DMS114 treated with DMSO at 0.1 percent for 48 hours (cell line): ENCODE results near the gene PCDHGA5.
"Not testable (repeated sequence)": the region's sequence is repeated elsewhere in the genome, so short reads cannot be mapped to it uniquely, and the experiment has no call there.

Experiments used
- DNase-seq: peaks from one replicate; lab custom pipeline; 2025; ENCODE audit not compliant: unreplicated experiment; lab: John Stamatoyannopoulos, UW

PCDHGA5 gene

DNA sequence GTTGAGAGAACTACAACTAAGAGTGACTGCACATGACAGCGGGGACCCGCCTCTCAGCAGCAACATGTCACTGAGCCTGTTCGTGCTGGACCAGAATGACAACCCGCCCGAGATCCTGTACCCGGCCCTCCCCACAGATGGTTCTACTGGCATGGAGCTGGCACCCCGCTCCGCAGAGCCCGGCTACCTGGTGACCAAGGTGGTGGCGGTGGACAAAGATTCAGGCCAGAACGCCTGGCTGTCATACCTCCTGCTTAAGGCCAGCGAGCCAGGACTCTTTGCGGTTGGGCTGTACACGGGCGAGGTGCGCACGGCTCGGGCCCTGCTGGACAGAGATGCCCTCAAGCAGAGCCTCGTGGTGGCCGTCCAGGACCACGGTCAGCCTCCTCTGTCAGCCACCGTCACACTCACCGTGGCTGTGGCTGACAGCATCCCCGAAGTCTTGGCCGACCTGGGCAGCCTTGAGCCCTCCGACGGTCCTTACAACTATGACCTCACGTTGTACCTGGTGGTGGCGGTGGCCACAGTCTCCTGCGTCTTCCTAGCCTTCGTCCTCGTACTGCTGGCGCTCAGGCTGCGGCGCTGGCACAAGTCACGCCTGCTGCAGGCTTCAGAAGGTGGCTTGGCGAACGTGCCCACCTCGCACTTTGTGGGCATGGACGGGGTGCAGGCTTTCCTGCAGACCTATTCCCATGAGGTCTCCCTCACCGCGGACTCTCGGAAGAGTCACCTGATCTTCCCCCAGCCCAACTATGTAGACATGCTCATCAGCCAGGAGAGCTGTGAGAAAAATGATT, 20.7 kb downstream of the PCDHGA5 start:
- DNase-seq = no peak

DNA sequence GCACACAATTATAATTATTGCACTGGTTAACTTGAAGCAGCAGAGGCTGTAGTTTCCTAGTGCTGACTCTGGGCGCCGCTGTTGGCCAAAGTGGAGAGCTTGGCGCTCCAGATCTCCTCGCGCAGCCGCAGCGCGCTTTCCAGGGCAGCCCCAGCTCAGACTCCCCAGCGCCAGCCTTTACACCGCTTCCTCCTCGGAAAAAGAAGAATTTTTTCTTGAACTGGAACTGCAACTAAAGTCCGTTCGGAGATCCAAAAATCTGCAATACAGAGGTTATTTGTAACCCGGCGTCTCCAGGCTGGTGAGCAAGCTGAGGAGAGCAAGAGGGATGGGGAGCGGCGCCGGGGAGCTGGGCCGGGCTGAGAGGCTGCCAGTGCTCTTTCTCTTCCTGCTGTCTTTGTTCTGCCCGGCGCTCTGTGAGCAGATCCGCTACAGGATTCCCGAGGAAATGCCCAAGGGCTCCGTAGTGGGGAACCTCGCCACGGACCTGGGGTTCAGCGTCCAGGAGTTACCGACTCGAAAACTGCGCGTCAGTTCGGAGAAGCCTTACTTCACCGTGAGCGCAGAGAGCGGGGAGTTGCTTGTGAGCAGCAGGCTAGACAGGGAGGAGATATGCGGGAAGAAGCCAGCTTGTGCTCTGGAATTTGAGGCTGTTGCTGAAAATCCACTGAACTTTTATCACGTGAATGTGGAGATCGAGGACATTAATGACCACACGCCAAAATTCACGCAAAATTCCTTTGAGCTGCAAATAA, 23.8 kb downstream of the PCDHGA5 start, which contains the start of gene PCDHGB4:
TSS of gene PCDHGB4 (plus strand) at position 142 of the 755 bp plus-strand sequence. CDS start at position 329, 187 bp downstream.
- not testable (repeated sequence) for DNase-seq

DNA sequence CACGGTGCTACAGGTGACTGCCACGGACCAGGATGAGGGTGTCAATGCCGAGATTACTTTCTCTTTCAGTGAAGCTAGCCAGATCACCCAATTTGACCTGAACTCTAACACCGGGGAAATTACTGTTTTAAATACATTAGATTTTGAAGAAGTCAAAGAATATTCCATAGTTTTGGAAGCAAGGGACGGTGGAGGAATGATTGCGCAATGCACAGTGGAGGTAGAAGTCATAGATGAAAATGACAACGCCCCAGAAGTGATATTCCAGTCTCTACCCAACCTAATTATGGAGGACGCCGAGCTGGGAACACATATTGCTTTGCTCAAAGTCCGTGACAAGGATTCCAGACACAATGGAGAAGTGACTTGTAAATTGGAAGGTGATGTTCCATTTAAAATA, 24.7 kb downstream of the PCDHGA5 start:
- DNase-seq = no peak

DNA sequence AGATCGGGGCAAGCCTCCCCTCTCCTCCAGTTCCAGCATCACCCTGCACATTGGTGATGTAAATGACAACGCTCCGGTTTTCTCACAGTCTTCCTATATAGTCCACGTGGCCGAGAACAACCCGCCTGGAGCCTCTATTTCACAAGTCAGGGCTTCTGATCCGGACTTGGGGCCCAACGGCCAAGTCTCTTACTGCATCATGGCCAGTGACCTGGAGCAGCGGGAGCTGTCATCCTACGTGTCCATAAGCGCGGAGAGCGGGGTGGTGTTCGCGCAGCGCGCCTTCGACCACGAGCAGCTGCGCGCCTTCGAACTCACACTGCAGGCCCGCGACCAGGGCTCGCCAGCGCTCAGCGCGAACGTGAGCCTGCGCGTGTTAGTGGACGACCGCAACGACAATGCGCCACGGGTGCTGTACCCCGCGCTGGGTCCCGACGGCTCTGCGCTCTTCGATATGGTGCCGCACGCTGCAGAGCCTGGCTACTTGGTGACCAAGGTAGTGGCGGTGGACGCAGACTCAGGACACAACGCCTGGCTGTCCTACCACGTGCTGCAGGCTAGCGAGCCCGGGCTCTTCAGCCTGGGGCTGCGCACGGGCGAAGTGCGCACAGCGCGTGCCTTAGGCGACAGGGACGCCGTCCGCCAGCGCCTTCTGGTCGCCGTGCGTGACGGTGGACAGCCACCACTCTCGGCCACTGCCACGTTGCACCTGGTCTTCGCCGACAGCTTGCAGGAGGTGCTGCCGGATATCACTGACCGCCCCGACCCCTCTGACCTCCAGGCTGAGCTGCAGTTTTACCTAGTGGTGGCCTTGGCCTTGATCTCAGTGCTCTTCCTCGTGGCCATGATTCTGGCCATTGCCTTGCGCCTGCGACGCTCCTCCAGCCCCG, 25.4 kb downstream of the PCDHGA5 start:
- no peak for DNase-seq

DNA sequence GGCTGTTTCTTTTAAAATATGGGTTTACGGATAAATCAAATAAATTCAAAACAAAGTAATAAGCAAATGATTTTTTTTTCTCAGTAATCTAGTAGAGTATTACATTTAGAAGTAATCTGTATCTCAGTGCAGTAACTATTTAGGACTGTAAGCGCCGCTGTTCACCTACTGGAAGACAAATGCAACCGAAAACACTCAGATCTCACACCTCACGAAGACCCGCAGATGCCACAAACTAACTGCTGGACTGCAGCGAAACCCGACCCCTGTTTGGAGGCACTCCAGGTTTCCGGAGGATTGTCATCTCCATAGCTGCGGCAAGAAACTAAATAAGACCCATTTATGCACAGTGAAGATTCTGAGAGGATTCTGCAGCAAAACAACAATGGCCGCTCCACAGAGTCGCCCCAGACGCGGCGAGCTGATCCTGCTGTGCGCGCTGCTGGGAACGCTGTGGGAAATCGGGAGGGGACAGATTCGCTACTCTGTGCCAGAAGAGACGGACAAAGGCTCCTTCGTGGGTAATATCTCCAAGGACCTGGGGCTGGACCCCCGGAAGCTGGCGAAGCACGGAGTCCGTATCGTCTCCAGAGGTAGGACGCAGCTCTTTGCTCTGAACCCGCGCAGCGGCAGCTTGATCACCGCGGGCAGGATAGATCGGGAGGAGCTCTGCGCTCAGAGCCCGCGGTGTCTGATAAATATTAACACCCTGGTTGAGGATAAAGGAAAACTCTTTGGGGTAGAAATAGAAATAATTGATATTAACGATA, 28.7 kb downstream of the PCDHGA5 start, which contains the start of gene PCDHGA8:
TSS of gene PCDHGA8 (plus strand) at position 205 of the 770 bp plus-strand sequence. CDS start at position 386, 181 bp downstream.
- no peak for DNase-seq

DNA sequence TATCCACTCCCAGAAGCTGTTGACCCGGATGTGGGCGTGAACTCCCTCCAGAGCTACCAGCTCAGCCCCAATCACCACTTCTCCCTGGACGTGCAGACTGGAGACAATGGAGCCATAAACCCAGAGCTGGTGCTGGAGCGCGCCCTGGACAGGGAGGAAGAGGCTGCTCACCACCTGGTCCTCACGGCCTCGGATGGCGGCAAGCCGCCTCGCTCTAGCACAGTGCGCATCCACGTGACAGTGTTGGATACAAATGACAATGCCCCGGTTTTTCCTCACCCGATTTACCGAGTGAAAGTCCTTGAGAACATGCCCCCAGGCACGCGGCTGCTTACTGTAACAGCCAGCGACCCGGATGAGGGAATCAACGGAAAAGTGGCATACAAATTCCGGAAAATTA, 29.3 kb downstream of the PCDHGA5 start:
- DNase-seq = no peak

DNA sequence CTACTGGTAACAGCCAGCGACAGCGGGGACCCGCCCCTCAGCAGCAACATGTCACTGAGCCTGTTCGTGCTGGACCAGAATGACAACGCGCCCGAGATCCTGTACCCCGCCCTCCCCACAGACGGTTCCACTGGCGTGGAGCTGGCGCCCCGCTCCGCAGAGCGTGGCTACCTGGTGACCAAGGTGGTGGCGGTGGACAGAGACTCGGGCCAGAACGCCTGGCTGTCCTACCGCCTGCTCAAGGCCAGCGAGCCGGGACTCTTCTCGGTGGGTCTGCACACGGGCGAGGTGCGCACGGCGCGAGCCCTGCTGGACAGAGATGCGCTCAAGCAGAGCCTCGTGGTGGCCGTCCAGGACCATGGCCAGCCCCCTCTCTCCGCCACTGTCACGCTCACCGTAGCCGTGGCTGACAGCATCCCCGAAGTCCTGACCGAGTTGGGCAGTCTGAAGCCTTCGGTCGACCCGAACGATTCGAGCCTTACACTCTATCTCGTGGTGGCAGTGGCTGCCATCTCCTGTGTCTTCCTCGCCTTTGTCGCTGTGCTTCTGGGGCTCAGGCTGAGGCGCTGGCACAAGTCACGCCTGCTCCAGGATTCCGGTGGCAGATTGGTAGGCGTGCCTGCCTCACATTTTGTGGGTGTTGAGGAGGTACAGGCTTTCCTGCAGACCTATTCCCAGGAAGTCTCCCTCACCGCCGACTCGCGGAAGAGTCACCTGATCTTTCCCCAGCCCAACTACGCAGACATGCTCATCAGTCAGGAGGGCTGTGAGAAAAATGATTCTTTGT, 30.6 kb downstream of the PCDHGA5 start:
- not testable (repeated sequence) for DNase-seq

DNA sequence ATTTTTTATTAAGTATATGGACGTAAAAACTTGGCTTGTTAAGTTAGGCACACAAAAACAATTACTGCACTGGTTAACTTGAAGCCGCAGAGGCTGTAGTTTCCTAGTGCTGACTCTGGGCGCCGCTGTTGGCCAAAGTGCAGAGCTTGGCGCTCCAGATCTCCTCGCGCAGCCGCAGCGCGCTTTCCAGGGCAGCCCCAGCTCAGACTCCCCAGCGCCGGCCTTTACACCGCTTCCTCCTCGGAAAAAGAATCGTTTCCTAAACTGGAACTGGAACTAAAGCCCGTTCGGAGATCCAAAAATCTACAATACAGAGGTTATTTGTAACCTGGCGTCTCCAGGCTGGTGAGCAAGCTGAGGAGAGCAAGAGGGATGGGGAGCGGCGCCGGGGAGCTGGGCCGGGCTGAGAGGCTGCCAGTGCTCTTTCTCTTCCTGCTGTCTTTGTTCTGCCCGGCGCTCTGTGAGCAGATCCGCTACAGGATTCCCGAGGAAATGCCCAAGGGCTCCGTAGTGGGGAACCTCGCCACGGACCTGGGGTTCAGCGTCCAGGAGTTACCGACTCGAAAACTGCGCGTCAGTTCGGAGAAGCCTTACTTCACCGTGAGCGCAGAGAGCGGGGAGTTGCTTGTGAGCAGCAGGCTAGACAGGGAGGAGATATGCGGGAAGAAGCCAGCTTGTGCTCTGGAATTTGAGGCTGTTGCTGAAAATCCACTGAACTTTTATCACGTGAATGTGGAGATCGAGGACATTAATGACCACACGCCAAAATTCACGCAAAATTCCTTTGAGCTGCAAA, 34.0 kb downstream of the PCDHGA5 start, which contains the start of gene PCDHGB5:
TSS of gene PCDHGB5 (plus strand) at position 192 of the 796 bp plus-strand sequence. CDS start at position 373, 181 bp downstream.
- DNase-seq = not testable (repeated sequence)

DNA sequence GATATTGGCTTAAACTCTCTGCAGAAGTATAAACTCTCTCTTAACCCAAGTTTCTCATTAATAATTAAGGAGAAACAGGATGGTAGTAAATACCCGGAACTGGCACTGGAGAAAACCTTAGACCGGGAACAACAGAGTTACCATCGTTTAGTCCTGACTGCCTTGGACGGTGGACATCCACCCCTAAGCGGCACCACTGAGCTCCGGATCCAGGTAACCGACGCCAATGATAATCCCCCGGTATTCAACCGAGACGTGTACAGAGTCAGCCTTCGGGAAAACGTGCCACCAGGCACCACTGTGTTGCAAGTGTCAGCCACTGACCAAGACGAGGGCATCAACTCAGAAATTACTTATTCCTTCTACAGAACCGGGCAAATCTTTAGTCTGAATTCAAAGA, 34.6 kb downstream of the PCDHGA5 start:
- no peak for DNase-seq

DNA sequence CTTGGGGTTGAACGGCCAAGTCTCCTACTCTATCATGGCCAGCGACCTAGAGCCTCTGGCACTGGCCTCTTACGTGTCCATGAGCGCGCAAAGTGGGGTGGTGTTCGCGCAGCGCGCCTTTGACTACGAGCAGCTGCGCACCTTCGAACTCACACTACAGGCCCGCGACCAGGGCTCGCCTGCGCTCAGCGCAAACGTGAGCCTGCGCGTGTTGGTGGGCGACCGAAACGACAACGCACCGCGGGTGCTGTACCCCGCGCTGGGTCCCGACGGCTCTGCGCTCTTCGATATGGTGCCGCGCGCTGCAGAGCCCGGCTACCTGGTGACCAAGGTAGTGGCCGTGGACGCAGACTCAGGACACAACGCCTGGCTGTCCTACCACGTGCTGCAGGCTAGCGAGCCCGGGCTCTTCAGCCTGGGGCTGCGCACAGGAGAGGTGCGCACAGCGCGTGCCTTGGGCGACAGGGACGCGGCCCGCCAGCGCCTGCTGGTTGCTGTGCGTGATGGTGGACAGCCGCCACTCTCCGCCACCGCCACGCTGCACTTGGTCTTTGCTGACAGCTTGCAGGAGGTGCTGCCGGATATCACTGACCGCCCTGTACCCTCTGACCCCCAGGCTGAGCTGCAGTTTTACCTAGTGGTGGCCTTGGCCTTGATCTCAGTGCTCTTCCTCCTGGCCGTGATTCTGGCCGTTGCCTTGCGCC, 35.7 kb downstream of the PCDHGA5 start:
- no peak for DNase-seq

DNA sequence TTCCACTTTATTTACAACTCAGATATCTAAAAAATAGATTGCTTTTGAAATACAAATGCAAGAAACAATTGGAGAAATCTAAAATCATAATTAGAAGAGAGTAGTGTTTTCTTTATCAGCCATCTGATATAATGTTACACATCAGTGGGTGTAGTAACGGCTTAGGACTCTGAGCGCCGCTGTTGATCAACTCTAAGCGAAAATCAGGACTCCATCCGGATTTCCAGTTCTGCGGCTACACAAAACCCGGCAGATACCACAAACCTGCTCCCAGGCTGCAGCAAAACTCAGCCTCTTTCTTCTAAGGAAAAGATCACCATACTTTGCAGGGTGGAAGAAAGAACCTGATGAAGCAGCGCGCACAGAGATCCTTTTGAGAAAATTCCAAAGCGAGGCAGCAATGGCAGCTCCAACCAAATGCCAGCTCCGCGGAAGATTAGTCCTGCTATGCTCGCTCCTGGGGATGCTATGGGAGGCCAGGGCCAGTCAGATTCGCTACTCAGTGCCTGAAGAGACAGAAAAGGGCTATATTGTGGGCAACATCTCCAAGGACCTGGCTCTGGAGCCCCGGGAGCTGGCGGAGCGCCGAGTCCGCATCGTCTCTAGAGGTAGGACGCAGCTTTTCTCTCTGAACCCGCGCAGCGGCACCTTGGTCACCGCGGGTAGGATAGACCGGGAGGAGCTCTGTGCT, 38.7 kb downstream of the PCDHGA5 start, which contains the start of gene PCDHGA9:
TSS of gene PCDHGA9 (plus strand) at position 226 of the 691 bp plus-strand sequence. CDS start at position 401, 175 bp downstream.
- DNase-seq = no peak

DNA sequence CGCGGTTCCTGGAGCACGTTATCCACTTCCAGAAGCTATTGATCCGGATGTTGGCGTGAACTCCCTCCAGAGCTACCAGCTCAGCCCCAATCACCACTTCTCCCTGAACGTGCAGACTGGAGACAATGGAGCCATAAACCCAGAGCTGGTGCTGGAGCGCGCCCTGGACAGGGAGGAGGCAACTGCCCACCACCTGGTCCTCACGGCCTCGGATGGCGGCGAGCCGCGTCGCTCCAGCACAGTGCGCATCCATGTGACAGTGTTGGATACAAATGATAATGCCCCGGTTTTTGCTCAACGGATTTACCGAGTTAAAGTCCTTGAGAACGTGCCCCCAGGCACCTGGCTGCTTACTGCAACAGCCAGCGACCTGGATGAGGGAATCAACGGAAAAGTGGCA, 39.4 kb downstream of the PCDHGA5 start:
- DNase-seq = no peak

DNA sequence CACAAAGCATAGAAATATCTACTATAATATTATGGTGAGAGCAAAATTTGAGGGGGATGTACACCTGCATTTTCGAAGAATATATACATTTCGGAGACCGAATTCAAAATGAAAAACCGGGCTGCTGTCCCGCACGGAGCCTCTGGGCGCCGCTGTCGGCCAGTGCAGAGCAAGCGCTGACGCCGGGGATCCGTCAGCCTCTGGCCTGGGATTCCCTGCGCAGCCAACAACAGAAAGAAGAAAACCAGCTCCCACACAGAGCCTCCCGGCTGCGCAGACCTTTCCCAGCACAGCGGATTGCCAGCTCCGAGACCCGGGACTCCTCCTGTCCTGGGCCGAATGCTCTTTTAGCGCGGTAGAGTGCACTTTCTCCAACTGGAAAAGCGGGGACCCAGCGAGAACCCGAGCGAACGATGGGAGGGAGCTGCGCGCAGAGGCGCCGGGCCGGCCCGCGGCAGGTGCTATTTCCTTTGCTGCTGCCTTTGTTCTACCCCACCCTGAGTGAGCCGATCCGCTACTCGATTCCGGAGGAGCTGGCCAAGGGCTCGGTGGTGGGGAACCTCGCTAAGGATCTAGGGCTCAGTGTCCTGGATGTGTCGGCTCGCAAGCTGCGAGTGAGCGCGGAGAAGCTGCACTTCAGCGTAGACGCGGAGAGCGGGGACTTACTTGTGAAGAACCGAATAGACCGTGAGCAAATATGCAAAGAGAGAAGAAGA, 44.0 kb downstream of the PCDHGA5 start, which contains the start of gene PCDHGB6:
TSS of gene PCDHGB6 (plus strand) at position 232 of the 716 bp plus-strand sequence. CDS start at position 414, 182 bp downstream.
- DNase-seq = not testable (repeated sequence)

DNA sequence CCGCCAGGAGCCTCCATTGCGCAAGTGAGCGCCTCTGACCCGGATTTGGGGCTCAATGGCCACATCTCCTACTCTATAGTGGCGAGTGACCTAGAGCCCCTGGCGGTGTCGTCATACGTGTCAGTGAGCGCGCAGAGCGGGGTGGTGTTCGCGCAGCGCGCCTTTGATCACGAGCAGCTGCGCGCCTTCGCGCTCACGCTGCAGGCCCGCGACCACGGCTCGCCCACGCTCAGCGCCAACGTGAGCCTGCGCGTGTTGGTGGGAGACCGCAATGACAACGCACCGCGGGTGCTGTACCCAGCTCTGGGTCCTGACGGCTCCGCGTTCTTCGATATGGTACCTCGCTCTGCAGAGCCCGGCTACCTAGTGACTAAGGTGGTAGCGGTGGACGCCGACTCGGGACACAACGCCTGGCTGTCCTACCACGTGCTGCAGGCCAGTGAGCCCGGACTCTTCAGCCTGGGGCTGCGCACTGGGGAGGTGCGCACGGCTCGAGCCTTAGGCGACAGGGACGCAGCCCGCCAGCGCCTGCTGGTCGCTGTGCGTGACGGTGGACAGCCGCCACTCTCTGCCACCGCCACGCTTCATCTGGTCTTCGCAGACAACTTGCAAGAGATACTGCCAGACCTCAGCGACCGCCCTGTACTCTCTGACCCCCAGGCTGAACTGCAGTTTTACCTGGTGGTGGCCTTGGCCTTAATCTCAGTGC, 45.8 kb downstream of the PCDHGA5 start:
- no peak for DNase-seq

DNA sequence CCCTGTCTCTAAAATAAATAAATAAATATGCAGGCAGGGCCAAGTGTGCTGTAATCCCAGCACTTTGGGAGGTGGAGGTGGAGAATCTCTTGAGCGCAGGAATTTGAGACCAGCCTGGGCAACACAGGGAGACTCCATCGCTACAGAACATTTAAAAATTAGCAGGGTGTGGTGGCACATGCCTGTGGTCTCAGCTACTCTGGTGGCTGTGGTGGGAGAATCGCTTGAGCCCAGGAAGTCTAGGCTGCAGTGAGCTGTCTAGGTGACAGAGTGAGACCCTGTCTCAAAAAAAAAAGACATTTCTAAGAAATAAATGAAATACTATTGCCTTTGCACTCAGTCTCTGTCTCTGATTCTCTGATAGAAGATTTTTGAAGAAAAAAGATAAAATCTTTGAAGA, 47.6 kb downstream of the PCDHGA5 start:
- no peak for DNase-seq
